Measurements from ENCODE around the gene OSMR.

DNA sequence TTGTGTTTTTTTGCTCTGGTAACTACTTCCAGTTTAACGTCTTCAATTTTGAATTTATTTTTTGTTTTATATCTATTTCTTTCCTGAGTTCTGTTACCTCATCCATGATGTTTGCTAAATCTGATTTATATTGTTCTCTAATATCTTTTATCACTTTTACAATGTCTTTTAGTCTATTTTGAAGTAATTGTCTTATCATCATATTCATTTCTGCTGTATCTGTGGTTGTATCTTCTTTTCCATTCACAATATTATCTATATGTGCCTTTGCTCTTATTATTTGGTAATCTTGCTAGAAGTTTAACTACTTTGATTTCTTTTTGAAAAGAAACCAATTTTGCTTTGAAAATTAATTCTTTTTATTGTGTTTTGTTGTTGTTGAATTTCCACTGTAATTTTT lies 43.6 kb downstream of the OSMR start:
- TF ChIP-seq POLR2A (IDR thresholded peaks at IDR 0.05) = no peak
- TF ChIP-seq, protein P1, sequence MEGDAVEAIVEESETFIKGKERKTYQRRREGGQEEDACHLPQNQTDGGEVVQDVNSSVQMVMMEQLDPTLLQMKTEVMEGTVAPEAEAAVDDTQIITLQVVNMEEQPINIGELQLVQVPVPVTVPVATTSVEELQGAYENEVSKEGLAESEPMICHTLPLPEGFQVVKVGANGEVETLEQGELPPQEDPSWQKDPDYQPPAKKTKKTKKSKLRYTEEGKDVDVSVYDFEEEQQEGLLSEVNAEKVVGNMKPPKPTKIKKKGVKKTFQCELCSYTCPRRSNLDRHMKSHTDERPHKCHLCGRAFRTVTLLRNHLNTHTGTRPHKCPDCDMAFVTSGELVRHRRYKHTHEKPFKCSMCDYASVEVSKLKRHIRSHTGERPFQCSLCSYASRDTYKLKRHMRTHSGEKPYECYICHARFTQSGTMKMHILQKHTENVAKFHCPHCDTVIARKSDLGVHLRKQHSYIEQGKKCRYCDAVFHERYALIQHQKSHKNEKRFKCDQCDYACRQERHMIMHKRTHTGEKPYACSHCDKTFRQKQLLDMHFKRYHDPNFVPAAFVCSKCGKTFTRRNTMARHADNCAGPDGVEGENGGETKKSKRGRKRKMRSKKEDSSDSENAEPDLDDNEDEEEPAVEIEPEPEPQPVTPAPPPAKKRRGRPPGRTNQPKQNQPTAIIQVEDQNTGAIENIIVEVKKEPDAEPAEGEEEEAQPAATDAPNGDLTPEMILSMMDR (IDR thresholded peaks at IDR 0.05) = no peak

Data from esophagus squamous epithelium (tissue), 4 donors.